ENCODE data around the gene ABTB2.

ABTB2 gene

DNA sequence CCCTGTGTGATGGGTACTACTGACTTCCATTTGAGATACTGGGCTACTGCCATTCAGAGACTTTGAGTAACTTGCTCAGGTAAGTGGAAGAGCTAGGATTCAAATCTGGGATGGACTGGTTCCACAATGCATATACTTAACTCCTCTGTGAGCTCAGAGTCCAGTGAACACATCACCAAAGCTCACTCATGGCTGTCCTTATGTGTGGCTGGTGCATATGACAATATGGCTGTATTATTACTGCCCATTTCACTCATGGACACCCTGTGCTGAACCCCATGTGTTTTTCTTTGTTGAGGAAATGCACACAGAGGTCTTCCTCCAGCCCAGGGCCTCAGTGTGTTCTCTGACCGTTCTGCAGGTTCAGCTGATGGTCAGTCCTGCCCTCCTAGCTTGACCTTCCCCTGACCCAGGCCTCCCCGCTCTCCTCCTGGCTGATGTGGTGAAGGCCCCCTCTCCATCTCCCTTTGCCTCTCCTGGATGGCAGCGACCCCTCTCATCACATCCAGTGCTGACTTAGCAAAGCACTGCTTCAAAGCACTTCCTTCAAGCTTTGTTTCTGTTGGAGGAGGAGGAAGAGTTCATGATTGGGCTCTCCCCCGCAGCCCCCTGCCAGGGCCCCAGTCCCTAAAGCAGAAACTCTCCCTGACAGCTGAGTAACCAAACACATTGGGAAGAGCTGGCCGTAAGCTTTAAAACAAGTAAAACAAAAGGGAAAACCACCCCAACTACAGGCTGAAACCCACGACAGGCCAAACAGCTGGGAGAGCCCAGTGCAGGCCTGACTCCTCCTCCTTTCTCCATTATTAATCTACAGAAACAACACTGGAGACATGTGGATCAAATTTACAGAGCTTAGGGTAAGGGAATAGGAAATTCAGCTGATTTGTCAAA, 151.2 kb downstream of the ABTB2 start:
- no peak for DNase-seq

- DNase-seq, result no peak
Observed at GRCh38 chr11:34205326-34206035, 152.3 kb downstream of the ABTB2 start.

GRCh38 chr11:34204396-34205279, 153.2 kb downstream of the ABTB2 start:
- DNase-seq, result no peak

- DNase-seq, result no peak
Observed at GRCh38 chr11:34203377-34203871, 154.4 kb downstream of the ABTB2 start.

- no peak for DNase-seq
Observed at GRCh38 chr11:34201129-34201528, 156.7 kb downstream of the ABTB2 start.

DNA sequence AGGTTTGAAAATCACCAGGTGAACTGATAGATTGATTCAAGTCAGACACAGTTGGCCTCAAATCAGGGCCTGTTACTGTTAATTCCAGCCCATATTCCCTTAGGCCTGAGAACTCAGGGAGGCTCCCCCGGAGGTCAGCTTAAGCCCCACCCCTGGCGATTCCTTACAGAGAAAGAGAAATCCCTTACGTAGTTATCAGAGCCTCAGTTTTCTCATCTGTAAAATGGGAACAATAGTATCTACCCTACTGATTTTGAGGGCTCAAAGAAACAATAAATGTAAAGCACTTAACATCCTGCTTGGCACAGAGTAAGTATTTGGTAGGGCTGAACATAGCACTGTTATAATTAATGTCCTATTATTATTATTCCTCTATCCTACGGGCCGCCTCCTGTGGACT, 158.3 kb downstream of the ABTB2 start:
- DNase-seq, result no peak

DNA sequence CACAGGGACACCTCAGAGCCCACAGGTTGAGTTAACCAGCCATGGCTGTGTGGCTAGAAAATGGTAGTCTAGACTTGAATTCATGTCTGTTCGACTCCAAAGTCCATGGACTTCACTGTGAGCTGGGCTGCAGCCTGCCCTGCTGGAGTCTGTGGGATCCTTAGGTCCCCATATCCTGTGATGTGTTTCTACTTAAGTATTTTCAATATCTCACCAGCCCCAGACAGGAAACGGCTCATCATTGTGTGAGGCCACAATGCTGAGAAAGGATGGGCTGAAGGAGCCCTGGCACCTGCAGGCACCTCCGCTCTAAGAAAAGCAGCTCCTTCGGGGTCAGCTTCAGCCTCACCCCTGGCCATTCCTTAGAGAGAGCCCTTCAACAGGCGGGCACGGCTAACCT, 159.3 kb downstream of the ABTB2 start:
- no peak for DNase-seq

- no peak for DNase-seq
Observed at GRCh38 chr11:34197256-34197655, 160.6 kb downstream of the ABTB2 start.

- DNase-seq, result no peak
Observed at GRCh38 chr11:34194576-34195335, 163.1 kb downstream of the ABTB2 start.

DNA sequence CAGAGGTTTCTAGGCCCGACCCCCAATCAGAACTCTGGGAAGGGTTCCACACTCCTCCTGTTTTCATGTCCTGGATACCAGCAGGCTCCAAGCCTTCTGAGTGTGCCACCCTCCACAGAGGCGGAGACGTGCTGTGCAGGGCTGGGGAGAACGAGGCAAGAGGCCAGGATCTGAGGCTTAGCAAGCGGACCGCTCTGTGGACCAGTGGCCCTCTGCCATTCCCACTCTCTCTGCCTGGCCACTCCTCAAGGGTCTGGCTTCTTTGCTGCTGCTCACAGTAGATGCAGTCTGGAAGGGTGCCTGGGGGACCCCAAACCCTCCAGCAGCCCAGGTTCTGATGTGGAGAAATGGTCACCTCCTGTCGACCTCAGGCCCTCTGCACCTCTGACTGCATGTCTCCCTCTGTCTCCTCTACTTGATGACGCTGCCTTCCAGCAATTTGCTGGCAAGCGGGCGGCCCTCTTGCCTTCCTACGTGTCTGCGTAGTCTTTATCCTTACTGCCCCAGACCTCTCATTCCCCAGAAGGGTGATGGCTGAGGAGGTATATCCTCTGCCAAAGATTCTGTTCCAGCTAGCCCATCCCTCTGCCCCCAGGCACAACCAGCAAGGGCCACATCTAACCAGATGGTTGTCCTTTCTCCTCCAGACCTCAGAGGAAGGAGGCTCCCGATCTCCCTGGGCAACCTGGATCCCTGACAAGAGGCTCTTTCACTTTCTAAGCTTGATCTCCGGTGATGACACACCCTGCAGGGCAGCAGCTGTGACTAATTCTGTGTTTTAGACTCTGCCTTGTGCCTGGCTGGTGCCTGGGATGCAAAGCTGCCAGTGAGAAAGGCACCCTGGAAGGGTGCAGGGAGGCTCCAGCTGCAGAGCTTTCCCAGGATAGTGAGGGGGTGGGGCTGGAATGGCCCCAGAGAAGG, 165.1 kb downstream of the ABTB2 start:
- peak in 1 of 2 donors; percentile 25 for DNase-seq

GRCh38 chr11:34191578-34191977, 166.2 kb downstream of the ABTB2 start:
- DNase-seq, result no peak

GRCh38 chr11:34190192-34191139, 167.3 kb downstream of the ABTB2 start:
- no peak for DNase-seq

DNA sequence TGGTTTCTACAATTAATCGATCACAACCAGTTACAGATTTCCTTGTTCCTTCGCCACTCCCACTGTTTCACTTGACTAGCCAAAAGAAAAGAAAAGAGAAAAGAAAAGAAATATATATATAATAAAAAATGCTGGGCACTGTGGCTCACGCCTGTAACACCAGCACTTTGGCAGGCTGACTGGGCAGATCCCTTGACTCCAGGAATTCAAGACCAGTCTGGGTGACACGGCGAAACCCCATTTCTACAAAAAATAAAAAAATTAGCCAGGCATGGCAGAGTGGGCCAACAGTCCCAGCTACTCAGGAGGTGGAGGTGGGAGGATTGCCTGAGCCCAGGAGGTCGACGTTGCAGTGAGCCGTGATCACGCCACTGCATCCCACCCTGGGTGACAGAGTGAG, 168.6 kb downstream of the ABTB2 start:
- no peak for DNase-seq

DNA sequence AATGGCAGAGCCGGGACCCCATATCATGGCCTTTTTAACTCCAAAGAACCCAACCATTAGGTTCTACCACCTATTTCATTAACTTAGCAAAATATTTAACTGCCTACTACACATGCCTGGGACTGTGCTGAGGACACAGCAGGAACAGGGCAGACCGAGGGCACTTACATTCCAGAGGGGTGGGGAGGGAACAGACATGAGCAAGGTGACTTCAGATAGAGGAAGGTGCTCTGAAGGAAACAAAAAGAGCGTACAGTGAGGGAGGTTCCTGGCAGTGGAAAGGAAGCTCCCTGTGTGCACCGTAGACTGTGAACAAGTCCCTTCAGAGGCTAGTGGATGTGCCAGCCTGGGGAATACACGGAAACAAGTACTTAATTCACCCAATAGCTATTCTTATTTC, 169.6 kb downstream of the ABTB2 start:
- no peak for DNase-seq

DNA sequence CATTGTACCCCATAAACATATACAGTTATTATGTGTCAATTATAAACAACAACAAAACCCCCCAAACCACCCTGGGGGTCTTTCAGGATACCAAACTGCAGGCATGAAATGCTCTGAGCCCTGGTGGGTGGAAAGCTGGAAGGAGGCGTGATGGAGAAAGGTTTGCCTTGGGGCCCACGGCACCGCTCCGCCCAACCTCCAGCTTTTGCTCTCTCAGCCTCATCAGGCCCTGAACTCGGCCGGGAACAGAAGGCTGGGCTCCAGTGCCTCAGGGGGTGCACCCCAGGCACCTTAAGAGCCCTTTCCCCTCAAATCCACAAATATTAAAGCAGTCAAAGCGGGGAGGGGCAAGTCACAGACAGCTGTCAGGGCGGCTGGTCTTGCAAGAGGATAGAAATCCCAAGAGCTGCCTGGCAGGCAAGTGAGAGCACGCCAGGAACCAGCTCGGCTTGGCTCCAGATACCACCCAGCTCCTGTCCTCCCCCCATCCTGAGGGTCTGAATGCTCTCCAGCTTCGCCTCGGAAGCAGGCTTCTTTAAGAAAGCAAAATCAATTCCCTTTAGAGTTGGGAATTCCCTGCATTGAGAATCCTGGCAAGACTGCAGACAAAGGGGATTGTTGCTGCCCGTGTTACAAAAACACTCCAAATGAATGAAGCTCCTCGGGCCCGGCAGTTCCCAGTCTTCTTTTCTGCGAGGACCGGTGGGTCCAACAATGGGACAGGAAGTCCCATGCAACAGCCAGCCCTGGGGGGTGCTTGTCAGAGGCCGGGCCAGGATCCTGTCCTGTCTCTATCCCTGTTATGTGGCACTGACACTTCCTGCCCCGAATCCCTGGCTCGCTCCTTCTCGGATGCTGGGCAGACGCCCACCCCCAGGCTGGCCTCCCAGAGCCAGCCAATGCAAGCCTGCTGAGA, 171.6 kb downstream of the ABTB2 start:
- DNase-seq, result no peak

DNA sequence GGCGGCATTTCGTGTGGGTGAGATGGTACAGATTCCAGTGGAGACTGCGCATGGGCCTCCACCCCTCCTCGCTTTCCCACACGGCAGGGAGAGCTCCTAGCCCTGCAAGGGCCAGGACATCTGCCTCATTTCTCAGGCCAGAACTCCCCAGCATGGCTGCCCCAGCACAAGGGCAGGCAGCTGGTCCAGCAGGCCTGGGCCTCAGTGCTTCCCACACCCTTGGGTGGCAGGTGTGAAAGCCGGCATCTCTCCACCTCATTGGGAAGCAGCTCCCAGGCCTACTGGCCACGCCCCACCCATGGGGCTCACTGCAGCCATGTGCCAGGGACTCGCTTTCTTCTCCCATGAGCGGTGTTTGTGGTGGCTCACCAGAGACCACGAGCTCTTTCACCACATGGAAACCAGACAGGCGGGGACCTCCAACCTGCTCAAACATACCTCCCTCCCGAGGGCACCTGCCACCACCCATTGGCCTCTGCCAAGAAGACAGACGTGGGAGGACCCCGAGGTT, 173.2 kb downstream of the ABTB2 start:
- no peak for DNase-seq

DNA sequence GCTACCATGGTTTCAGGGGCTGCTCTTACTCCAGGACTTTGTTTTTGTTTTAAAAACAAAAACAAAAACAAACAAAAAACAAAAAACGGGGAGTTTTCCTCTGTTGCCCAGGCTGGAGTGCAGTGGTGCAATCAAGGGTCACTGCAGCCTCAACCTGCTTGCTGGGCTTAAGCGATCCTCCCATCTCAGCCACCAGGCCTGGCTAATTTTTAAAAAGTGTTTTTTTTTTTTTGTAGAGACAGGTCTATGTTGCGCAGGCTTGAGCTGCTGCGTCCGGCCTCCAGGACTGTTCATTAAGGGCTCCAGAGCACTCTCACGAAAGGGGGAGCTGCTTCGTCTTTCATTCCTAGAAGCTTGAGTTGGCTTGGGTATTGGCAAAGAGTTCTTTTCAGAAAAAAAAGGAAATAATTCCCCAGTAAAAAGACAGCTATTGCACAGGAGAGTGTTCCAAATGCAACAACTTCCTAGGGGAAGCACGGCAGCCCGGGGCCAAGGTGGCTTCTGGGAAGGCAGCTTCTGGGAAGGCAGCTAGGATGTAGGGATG, 173.9 kb downstream of the ABTB2 start:
- no peak for DNase-seq

Measured in hippocampal formation (tissue), 2 donors.